OCI-LY1 (cell line): ENCODE measurements around the gene LAMC3.
"Not testable (repeated sequence)": the region's sequence is repeated elsewhere in the genome, so short reads cannot be mapped to it uniquely, and the experiment has no call there.

Experiments used
- CTCF ChIP-seq: fragments of 200-600 bp; sonication (generic), shearing (Covaris generic); IDR thresholded peaks from 2 replicates; pipeline ENCODE4 v1.5.1; 2017; ENCODE audit warnings: mild to moderate bottlenecking, antibody characterized with exemption, low read length, moderate library complexity, mixed read lengths
- EZH2 ChIP-seq: fragments of 200-600 bp; sonication (generic), shearing (Covaris generic); IDR thresholded peaks from 2 replicates; pipeline ENCODE4 v1.8.0; 2017; ENCODE audit warnings: borderline replicate concordance, mixed run types, mild to moderate bottlenecking, antibody characterized with exemption, low read length, moderate library complexity, mixed read lengths

GRCh38 chr9:131000526-131000925, 8.4 kb upstream of the LAMC3 start:
- TF ChIP-seq CTCF, EZH2: not testable (repeated sequence)
